ENCODE measurements around the gene SLC35A3. TPM values are rescaled to one million over a fixed set of nuclear protein-coding genes. Genes with fewer than 3 reads are reported as not detected.

The SLC35A3 gene
- total and polyA plus RNA-seq, 12 donors = 5.2 to 25.9 (median 17.5) TPM

GRCh38 chr1:99992044-99992722, 22.4 kb downstream of the SLC35A3 start:
- Histone ChIP-seq H3K4me1 (replicated peaks in 1 of 2) (no peaks in the 10 kb centered on the region), H3K27ac (no peak overlapping the region), H3K27me3 (no peaks in the 10 kb centered on the region), H3K4me3 (no peak overlapping the region), H3K9me3 (replicated peaks in 1 of 3) (no peaks in the 10 kb centered on the region), H3K36me3 (replicated peaks in 1 of 2) (no peaks in the 10 kb centered on the region)
- intact Hi-C loops (cut with DNase I) = no loop called here
- no peak for DNase-seq
- TF ChIP-seq CTCF (IDR thresholded peaks at IDR 0.05) (no peak), POLR2A (IDR thresholded peaks at IDR 0.05) (no peak)

GRCh38 chr1:99992760-99993467, 23.1 kb downstream of the SLC35A3 start:
- WGBS, 4 donors = 81 to 99% (median 93%) methylated on average over 3 of the region's 3 CpGs

GRCh38 chr1:99993468-99993845, 23.7 kb downstream of the SLC35A3 start:
- H3K27ac ChIP-seq = no peak overlapping the region
- H3K4me1 ChIP-seq (replicated peaks in 1 of 2) = no peaks in the 10 kb centered on the region
- DNase-seq = no peak
- no peaks in the 10 kb centered on the region for H3K9me3 ChIP-seq (replicated peaks in 1 of 3)
- 96 to 99% (median 97%) methylated on average over 5 of the region's 5 CpGs for WGBS, 4 donors
- intact Hi-C loops (cut with DNase I) = no loop called here
- H3K4me3 ChIP-seq = no peak overlapping the region
- no peaks in the 10 kb centered on the region for H3K27me3 ChIP-seq
- H3K36me3 ChIP-seq (replicated peaks in 1 of 2) = no peaks in the 10 kb centered on the region
- no peak for TF ChIP-seq CTCF (IDR thresholded peaks at IDR 0.05)
- no peak for TF ChIP-seq POLR2A (IDR thresholded peaks at IDR 0.05)

More at GRCh38 chr1:99992760-99993467, 23.1 kb downstream of the SLC35A3 start:
- intact Hi-C loops (cut with DNase I) = no loop called here
- Histone ChIP-seq H3K36me3 (replicated peaks in 1 of 2) (no peaks in the 10 kb centered on the region), H3K27ac (no peak overlapping the region), H3K4me1 (replicated peaks in 1 of 2) (no peaks in the 10 kb centered on the region), H3K27me3 (no peaks in the 10 kb centered on the region), H3K9me3 (replicated peaks in 1 of 3) (no peaks in the 10 kb centered on the region), H3K4me3 (no peak overlapping the region)
- no peak for TF ChIP-seq CTCF (IDR thresholded peaks at IDR 0.05)
- TF ChIP-seq POLR2A (IDR thresholded peaks at IDR 0.05) = no peak
- no peak for DNase-seq

GRCh38 chr1:99994496-99994895, 24.7 kb downstream of the SLC35A3 start:
- intact Hi-C loops (cut with DNase I) = no loop called here
- no peaks in the 10 kb centered on the region for H3K36me3 ChIP-seq (replicated peaks in 1 of 2)
- no peak for DNase-seq
- no peaks in the 10 kb centered on the region for H3K27me3 ChIP-seq
- WGBS, 4 donors = 96 to 98% (median 98%) methylated on average over 3 of the region's 3 CpGs
- H3K4me3 ChIP-seq = no peak overlapping the region
- TF ChIP-seq POLR2A (IDR thresholded peaks at IDR 0.05) = no peak
- no peak for TF ChIP-seq CTCF (IDR thresholded peaks at IDR 0.05)
- H3K27ac ChIP-seq = no peak overlapping the region
- no peaks in the 10 kb centered on the region for H3K9me3 ChIP-seq (replicated peaks in 1 of 3)
- H3K4me1 ChIP-seq (replicated peaks in 1 of 2) = no peaks in the 10 kb centered on the region

Data from adrenal gland (tissue), 12 donors.